ENCODE measurements around the gene PAK3.

GRCh38 chrX:111262086-111262485 lies 166.1 kb downstream of the PAK3 start:
- TF ChIP-seq POLR2A (IDR thresholded peaks at IDR 0.05) (no peak), CTCF (IDR thresholded peaks at IDR 0.05) (no peak), EP300 (IDR thresholded peaks at IDR 0.05) (no peak)

Data from stomach (tissue), 4 donors.